BLaER1 treated with 17β-estradiol and CSF1 and Interleukin-3, amounts not matched to agents 10 nM and 100 nM (cell line): ENCODE results near the gene SNX32.
"Not testable (repeated sequence)": the region's sequence is repeated elsewhere in the genome, so short reads cannot be mapped to it uniquely, and the experiment has no call there.

Experiments
- H3K27ac ChIP-seq, 11 experiments: shearing (Covaris generic); formaldehyde crosslinking; 2 replicates each; pipeline ENCODE4 v1.8.1; 2022
- H3K27me3 ChIP-seq, 11 experiments: shearing (Covaris generic); formaldehyde crosslinking; 2 replicates each; pipeline ENCODE4 v1.8.1; 2022
- H3K36me3 ChIP-seq, 11 experiments: shearing (Covaris generic); formaldehyde crosslinking; 2 replicates each; pipeline ENCODE4 v1.8.1; 2022
- H3K4me1 ChIP-seq, 10 experiments: shearing (Covaris generic); formaldehyde crosslinking; 2 replicates each; pipeline ENCODE4 v1.8.1; 2022
- H3K4me2 ChIP-seq, 11 experiments: shearing (Covaris generic); formaldehyde crosslinking; 2 replicates each; pipeline ENCODE4 v1.8.1; 2022
- H3K4me3 ChIP-seq, 10 experiments: shearing (Covaris generic); formaldehyde crosslinking; 2 replicates each; pipeline ENCODE4 v1.8.1; 2022
- H3K9ac ChIP-seq, 11 experiments: shearing (Covaris generic); formaldehyde crosslinking; 2 replicates each; pipeline ENCODE4 v1.8.1; 2022
- H3K9me3 ChIP-seq, 11 experiments: shearing (Covaris generic); formaldehyde crosslinking; replicated peaks in 1 of 11; 2 replicates each; pipeline ENCODE4 v1.8.1; 2022
- H4K20me1 ChIP-seq, 11 experiments: shearing (Covaris generic); formaldehyde crosslinking; 2 replicates each; pipeline ENCODE4 v1.8.1; 2022
- Cebpa-rat ChIP-seq, 11 experiments: shearing (Covaris generic); IDR thresholded peaks; 2 replicates each; pipeline ENCODE4 v1.8.1; 2022

The SNX32 gene

GRCh38 chr11:65834202-65834601 is 439 bp downstream of the SNX32 start:
- Histone ChIP-seq H3K4me2 (peak overlapping the region; percentile 83 to 99 (median 92)), H3K27me3 (no peaks in the 10 kb centered on the region), H3K4me1 (peaks cover 21 to 42% (median 34%) of the 10 kb centered on the region in 10 experiments), H3K36me3 (peaks cover 0 to 18% (median 7%) of the 10 kb centered on the region in 11 experiments; a peak in 7 of 22 replicates), H3K27ac (peak overlapping the region in 10 of 11 experiments; percentile 85 to 97 (median 88); a peak in 20 of 22 replicates), H4K20me1 (no peaks in the 10 kb centered on the region), H3K4me3 (peak overlapping the region; percentile 61 to 81 (median 73)), H3K9ac (peak overlapping the region; percentile 72 to 90 (median 83); a peak in 21 of 22 replicates), H3K9me3 (peaks cover 0 to 19% (median 14%) of the 10 kb centered on the region in 11 experiments; a peak in 13 of 22 replicates)
- no peak for TF ChIP-seq Cebpa-rat (IDR thresholded peaks at IDR 0.05)

- no peaks in the 10 kb centered on the region for H3K4me1 ChIP-seq
- H3K36me3 ChIP-seq, result peaks cover 0 to 4% (median 0%) of the 10 kb centered on the region in 11 experiments; a peak in 2 of 22 replicates
- no peak overlapping the region for H3K4me3 ChIP-seq
- H3K27ac ChIP-seq, result no peak overlapping the region
- no peak for TF ChIP-seq Cebpa-rat (IDR thresholded peaks at IDR 0.05)
- H4K20me1 ChIP-seq, result no peaks in the 10 kb centered on the region
- H3K27me3 ChIP-seq, result no peaks in the 10 kb centered on the region
- H3K4me2 ChIP-seq, result no peak overlapping the region
- H3K9ac ChIP-seq, result no peak overlapping the region
- H3K9me3 ChIP-seq, result peaks cover 0 to 6% (median 4%) of the 10 kb centered on the region in 11 experiments; a peak in 11 of 22 replicates
These were observed 8.4 kb downstream of the SNX32 start for GRCh38 chr11:65842144-65842543.

- no peak for TF ChIP-seq Cebpa-rat (IDR thresholded peaks at IDR 0.05)
- H3K4me1 ChIP-seq, result no peaks in the 10 kb centered on the region
- H3K9me3 ChIP-seq, result no peaks in the 10 kb centered on the region
- H3K27ac ChIP-seq, result no peak overlapping the region
- no peaks in the 10 kb centered on the region for H3K27me3 ChIP-seq
- H3K9ac ChIP-seq, result no peak overlapping the region
- no peak overlapping the region for H3K4me3 ChIP-seq
- H3K36me3 ChIP-seq, result no peaks in the 10 kb centered on the region; a peak in 1 of 22 replicates
- H3K4me2 ChIP-seq, result no peak overlapping the region
- peaks cover 0 to 11% (median 0%) of the 10 kb centered on the region in 11 experiments; a peak in 6 of 22 replicates for H4K20me1 ChIP-seq
These were observed 10.0 kb downstream of the SNX32 start for GRCh38 chr11:65843811-65844210.

GRCh38 chr11:65844231-65844872 is 10.6 kb downstream of the SNX32 start:
- TF ChIP-seq Cebpa-rat (IDR thresholded peaks at IDR 0.05), result no peak
- Histone ChIP-seq H3K36me3 (no peaks in the 10 kb centered on the region; a peak in 1 of 22 replicates), H3K4me1 (no peaks in the 10 kb centered on the region), H3K9me3 (no peaks in the 10 kb centered on the region), H3K4me3 (no peak overlapping the region), H3K27ac (no peak overlapping the region), H3K4me2 (no peak overlapping the region), H3K27me3 (no peaks in the 10 kb centered on the region), H3K9ac (no peak overlapping the region), H4K20me1 (peaks cover 0 to 16% (median 4%) of the 10 kb centered on the region in 11 experiments; a peak in 11 of 22 replicates)

GRCh38 chr11:65847746-65848145 is 14.0 kb downstream of the SNX32 start:
- H3K36me3 ChIP-seq, result peaks cover 18 to 24% (median 19%) of the 10 kb centered on the region in 11 experiments
- H3K4me2 ChIP-seq, result no peak overlapping the region
- TF ChIP-seq Cebpa-rat (IDR thresholded peaks at IDR 0.05), result no peak
- no peaks in the 10 kb centered on the region for H3K4me1 ChIP-seq
- peaks cover 0 to 16% (median 0%) of the 10 kb centered on the region in 11 experiments; a peak in 9 of 22 replicates for H3K9me3 ChIP-seq
- H3K27ac ChIP-seq, result no peak overlapping the region
- no peak overlapping the region for H3K9ac ChIP-seq
- no peak overlapping the region for H3K4me3 ChIP-seq
- H3K27me3 ChIP-seq, result no peaks in the 10 kb centered on the region
- peaks cover 23 to 50% (median 38%) of the 10 kb centered on the region in 11 experiments for H4K20me1 ChIP-seq

GRCh38 chr11:65848693-65849092 is 14.9 kb downstream of the SNX32 start:
- H3K4me1 ChIP-seq, H3K4me2 ChIP-seq: not testable (repeated sequence)

GRCh38 chr11:65849366-65849765 is 15.6 kb downstream of the SNX32 start:
- peaks cover 34 to 40% (median 35%) of the 10 kb centered on the region in 11 experiments for H3K36me3 ChIP-seq
- H3K4me3 ChIP-seq, result no peak overlapping the region
- H3K4me2 ChIP-seq, result no peak overlapping the region
- H3K27me3 ChIP-seq, result no peaks in the 10 kb centered on the region
- no peak overlapping the region for H3K27ac ChIP-seq
- H4K20me1 ChIP-seq, result peaks cover 39 to 66% (median 55%) of the 10 kb centered on the region in 11 experiments
- H3K9ac ChIP-seq, result no peak overlapping the region
- no peak for TF ChIP-seq Cebpa-rat (IDR thresholded peaks at IDR 0.05)
- peaks cover 0 to 16% (median 0%) of the 10 kb centered on the region in 11 experiments; a peak in 9 of 22 replicates for H3K9me3 ChIP-seq
- peaks cover 0 to 15% (median under 1%) of the 10 kb centered on the region in 10 experiments; a peak in 12 of 20 replicates for H3K4me1 ChIP-seq

More at GRCh38 chr11:65848693-65849092, 14.9 kb downstream of the SNX32 start:
- not testable (repeated sequence) for H3K4me3 ChIP-seq, H3K27ac ChIP-seq, H3K27me3 ChIP-seq, H3K9ac ChIP-seq
- Histone ChIP-seq H4K20me1 (peaks cover 32 to 59% (median 48%) of the 10 kb centered on the region in 11 experiments), H3K9me3 (peaks cover 0 to 16% (median 0%) of the 10 kb centered on the region in 11 experiments; a peak in 9 of 22 replicates), H3K36me3 (peaks cover 28 to 33% (median 29%) of the 10 kb centered on the region in 11 experiments)

- TF ChIP-seq Cebpa-rat (IDR thresholded peaks at IDR 0.05), result no peak
- no peak overlapping the region for H3K9ac ChIP-seq
- peaks cover 0 to 16% (median 0%) of the 10 kb centered on the region in 11 experiments; a peak in 9 of 22 replicates for H3K9me3 ChIP-seq
- H3K4me1 ChIP-seq, result peaks cover 0 to 19% (median 5%) of the 10 kb centered on the region in 10 experiments; a peak in 14 of 20 replicates
- peaks cover 43 to 70% (median 59%) of the 10 kb centered on the region in 11 experiments for H4K20me1 ChIP-seq
- no peak overlapping the region for H3K27ac ChIP-seq
- H3K4me2 ChIP-seq, result no peak overlapping the region
- no peaks in the 10 kb centered on the region for H3K27me3 ChIP-seq
- H3K4me3 ChIP-seq, result no peak overlapping the region
- peaks cover 39 to 44% (median 40%) of the 10 kb centered on the region in 11 experiments for H3K36me3 ChIP-seq
These were observed 16.0 kb downstream of the SNX32 start for GRCh38 chr11:65849771-65850216.
